Adrenal gland (tissue), 12 donors: ENCODE data around the gene PTCD1. TPM values are rescaled to one million over a fixed set of nuclear protein-coding genes. Genes with fewer than 3 reads are reported as not detected.

Experiments used
- DNase-seq, 7 donors: peaks; one replicate each; pipeline ENCODE4 v3.0.0-alpha.2; 2019 to 2020
- H3K27ac ChIP-seq, 5 donors: fragments of 200-600 bp; sonication (generic) in 4 of 5; 1 replicate in 3 of 5; 2 replicates in 2 of 5; pipeline versions ENCODE4 v1.5.1 to v1.8.0; 2016 to 2020; ENCODE audit warnings: mild to moderate bottlenecking in 1 of 5
- H3K27me3 ChIP-seq: fragments of 200-600 bp; 2 replicates; pipeline ENCODE4 v1.8.0; 2021
- H3K36me3 ChIP-seq, 2 donors: fragments of 200-600 bp; replicated peaks in 1 of 2; 1 replicate in 1 of 2; 2 replicates in 1 of 2; pipeline versions ENCODE4 v1.5.1 to v1.8.0; 2018 to 2022
- H3K4me1 ChIP-seq, 2 donors: fragments of 200-600 bp; replicated peaks in 1 of 2; 1 replicate in 1 of 2; 2 replicates in 1 of 2; pipeline versions ENCODE4 v1.5.1 to v1.8.0; 2018 to 2021
- H3K4me3 ChIP-seq, 4 donors: fragments of 200-600 bp; sonication (generic) in 3 of 4; one replicate each; pipeline ENCODE4 v1.5.1; 2016 to 2018
- H3K9me3 ChIP-seq, 3 donors: fragments of 200-600 bp; sonication (generic) in 1 of 3; replicated peaks in 1 of 3; 1 replicate in 2 of 3; 2 replicates in 1 of 3; pipeline versions ENCODE4 v1.5.1 to v1.8.0; 2016 to 2021
- POLR2A ChIP-seq, 2 donors: fragments of 450-650 bp; IDR thresholded peaks; one replicate each; pipeline ENCODE4 v1.6.1; 2017; ENCODE audit warnings: antibody characterized with exemption in 2 of 2, mild to moderate bottlenecking in 2 of 2, moderate library complexity in 1 of 2
- WGBS, 4 donors: extraction: QIAGEN DNeasy Blood & Tissue Kit in 2 of 4; methylation state at CpG; one replicate each; pipeline versions ENCODE4 v1.1.5 to v1.1.7; 2013 to 2017; 5-methylcytosine and 5-hydroxymethylcytosine counted together
- intact Hi-C, 2 donors: fragments of 100-400 bp; cut with DNase I; formaldehyde crosslinking; loops; one replicate each; pipeline versions ENCODE4 v1.14.1 to v1.15.0; 2022 to 2023
- polyA plus RNA-seq, 3 donors: library from polyadenylated mRNA; stranded (reverse); fragments of 200-250 nt in 2 of 3; fragments of 350-450 nt in 1 of 3; fragmentation: Illumina TruSeq in 1 of 3; extraction: RNeasy Lipid Tissue Mini Kit (QIAGEN cat#74804) in 1 of 3; gene quantifications; one replicate each; pipeline ENCODE4 v1.2.3, GENCODE V29; 2013 to 2014
- total RNA-seq, 9 donors: library from RNA; depleted of rRNA in 4 of 9; stranded (reverse); fragments of >200 nt in 4 of 9; fragments of 120-200 nt in 1 of 9; fragmentation: NEBNext Ultra II Directional in 1 of 9; extraction: Animal tissue kit (Norgen Biotek cat#: 25700) in 1 of 9; gene quantifications; one replicate each; pipeline versions ENCODE4 v1.1.0 to v1.2.4, GENCODE V29; 2013 to 2023
- TF ChIP-seq, protein P1 (sequence below), 6 experiments: fragments of 450-650 bp in 4 of 6; fragments of 200-600 bp in 2 of 6; sonication (generic) in 1 of 6; IDR thresholded peaks; 1 replicate in 5 of 6; 2 replicates in 1 of 6; pipeline versions ENCODE4 v1.5.1 to v1.8.0; 2016 to 2021; ENCODE audit warnings: antibody characterized with exemption in 6 of 6, mild to moderate bottlenecking in 2 of 6, moderate library complexity in 1 of 6
- donor health status: healthy with polysubstance abuse.
- donor health status: Bipolar disorder and iron deficiency.
- donor health status: DM: yes; HTN: yes; CAD: no.
- donor health status: DM: no; HTN: no; CAD: no.
- donor health status: DM: no; HTN: no; CAD: no.
- donor health status: DM: yes; HTN: yes; CAD: no.

Gene PTCD1
- total and polyA plus RNA-seq, 12 donors: 2.5 to 9.2 (median 6.0) TPM

DNA sequence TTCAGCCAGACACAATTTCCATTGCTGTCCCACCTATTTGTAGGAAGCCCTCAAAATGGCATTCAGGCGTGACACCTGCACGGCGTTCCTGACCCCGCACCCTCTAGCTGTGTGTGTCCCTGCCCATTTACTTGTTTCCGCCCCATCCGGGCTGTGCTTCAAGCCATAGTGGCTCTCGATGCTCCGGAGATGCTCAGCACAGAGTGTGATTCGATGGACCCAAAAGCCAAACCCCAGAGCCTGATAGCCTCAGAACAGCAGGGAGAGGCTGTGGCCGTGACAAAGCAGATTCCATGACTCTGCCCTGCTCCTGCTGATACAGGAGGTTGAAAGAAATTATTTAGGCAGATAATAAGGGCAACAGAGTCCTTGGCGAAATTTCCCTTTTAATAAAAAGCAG lies 16.4 kb downstream of the PTCD1 start:
- TF ChIP-seq POLR2A (IDR thresholded peaks at IDR 0.05): no peak
- TF ChIP-seq, protein P1, sequence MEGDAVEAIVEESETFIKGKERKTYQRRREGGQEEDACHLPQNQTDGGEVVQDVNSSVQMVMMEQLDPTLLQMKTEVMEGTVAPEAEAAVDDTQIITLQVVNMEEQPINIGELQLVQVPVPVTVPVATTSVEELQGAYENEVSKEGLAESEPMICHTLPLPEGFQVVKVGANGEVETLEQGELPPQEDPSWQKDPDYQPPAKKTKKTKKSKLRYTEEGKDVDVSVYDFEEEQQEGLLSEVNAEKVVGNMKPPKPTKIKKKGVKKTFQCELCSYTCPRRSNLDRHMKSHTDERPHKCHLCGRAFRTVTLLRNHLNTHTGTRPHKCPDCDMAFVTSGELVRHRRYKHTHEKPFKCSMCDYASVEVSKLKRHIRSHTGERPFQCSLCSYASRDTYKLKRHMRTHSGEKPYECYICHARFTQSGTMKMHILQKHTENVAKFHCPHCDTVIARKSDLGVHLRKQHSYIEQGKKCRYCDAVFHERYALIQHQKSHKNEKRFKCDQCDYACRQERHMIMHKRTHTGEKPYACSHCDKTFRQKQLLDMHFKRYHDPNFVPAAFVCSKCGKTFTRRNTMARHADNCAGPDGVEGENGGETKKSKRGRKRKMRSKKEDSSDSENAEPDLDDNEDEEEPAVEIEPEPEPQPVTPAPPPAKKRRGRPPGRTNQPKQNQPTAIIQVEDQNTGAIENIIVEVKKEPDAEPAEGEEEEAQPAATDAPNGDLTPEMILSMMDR (IDR thresholded peaks at IDR 0.05): no peak
- H3K27me3 ChIP-seq: no peaks in the 10 kb centered on the region
- H3K27ac ChIP-seq: no peak overlapping the region
- no peaks in the 10 kb centered on the region for H3K9me3 ChIP-seq
- WGBS, 4 donors: 86 to 92% (median 89%) methylated on average over 11 of the region's 11 CpGs
- H3K36me3 ChIP-seq: peaks cover 0 to 66% of the 10 kb centered on the region in 2 donors
- no peak for DNase-seq
- intact Hi-C loops: no loop called here
- no peak overlapping the region for H3K4me3 ChIP-seq
- no peaks in the 10 kb centered on the region for H3K4me1 ChIP-seq

DNA sequence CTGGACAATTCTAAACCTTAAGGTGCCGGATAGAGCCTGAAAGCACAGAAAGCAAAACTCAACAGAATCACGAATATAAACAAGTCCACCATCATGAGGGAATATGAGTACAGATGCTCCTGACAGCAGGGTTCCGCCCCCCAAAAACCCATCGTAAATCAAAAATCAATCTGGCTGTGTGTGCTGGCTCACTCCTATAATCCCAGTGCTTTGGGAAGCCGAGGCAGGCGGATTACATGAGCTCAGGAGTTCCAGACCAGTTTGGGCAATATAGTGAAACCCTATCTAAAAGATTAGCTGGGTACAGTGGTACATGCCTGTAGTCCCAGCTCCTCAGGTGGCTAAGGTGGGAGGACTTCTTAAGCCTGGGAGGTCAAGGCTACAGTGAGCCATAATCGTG lies 17.6 kb downstream of the PTCD1 start:
- H3K36me3 ChIP-seq: peaks cover 0 to 78% of the 10 kb centered on the region in 2 donors
- H3K27me3 ChIP-seq: no peaks in the 10 kb centered on the region
- H3K4me1 ChIP-seq: no peaks in the 10 kb centered on the region
- no peak for DNase-seq
- no peak overlapping the region for H3K4me3 ChIP-seq
- WGBS, 4 donors: 78 to 84% (median 81%) methylated on average over 7 of the region's 7 CpGs
- no peak overlapping the region for H3K27ac ChIP-seq
- TF ChIP-seq POLR2A (IDR thresholded peaks at IDR 0.05): no peak
- TF ChIP-seq, protein P1 (IDR thresholded peaks at IDR 0.05): no peak
- intact Hi-C loops: no loop called here
- no peaks in the 10 kb centered on the region for H3K9me3 ChIP-seq

DNA sequence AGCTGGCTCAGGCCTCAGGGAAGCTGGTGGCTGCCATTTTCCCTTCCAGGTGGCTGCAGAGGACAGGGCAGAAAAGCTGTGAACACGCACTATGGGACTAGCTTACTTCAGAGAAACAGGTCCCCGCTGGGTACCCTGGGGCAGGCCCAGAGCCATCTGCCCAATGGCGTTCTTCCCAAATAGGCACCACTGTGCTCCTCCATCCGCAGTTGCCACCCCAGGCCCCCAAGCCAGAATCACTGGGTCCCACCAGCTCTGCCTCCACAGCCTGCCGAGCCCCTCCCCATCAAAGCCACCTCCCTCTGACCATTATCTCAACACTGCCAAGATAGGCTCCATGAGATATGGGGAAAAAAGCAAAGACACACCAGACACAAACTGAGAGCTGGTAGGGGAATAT lies 18.4 kb downstream of the PTCD1 start:
- H3K27ac ChIP-seq: no peak overlapping the region
- H3K4me1 ChIP-seq: no peaks in the 10 kb centered on the region
- H3K36me3 ChIP-seq: peaks cover 0 to 82% of the 10 kb centered on the region in 2 donors
- intact Hi-C loops: no loop called here
- H3K9me3 ChIP-seq: no peaks in the 10 kb centered on the region
- no peaks in the 10 kb centered on the region for H3K27me3 ChIP-seq
- H3K4me3 ChIP-seq: no peak overlapping the region
- no peak for TF ChIP-seq POLR2A (IDR thresholded peaks at IDR 0.05)
- TF ChIP-seq, protein P1 (IDR thresholded peaks at IDR 0.05): no peak
- no peak for DNase-seq
- WGBS, 4 donors: 91 to 95% (median 94%) methylated on average over 4 to 5 of the region's 5 CpGs

- 91 to 94% (median 92%) methylated on average over 16 to 29 of the region's 29 CpGs for WGBS, 4 donors
- no peak for DNase-seq
- Histone ChIP-seq H3K9me3 (no peaks in the 10 kb centered on the region), H3K4me3 (no peak overlapping the region), H3K4me1 (no peaks in the 10 kb centered on the region), H3K27me3 (no peaks in the 10 kb centered on the region), H3K27ac (no peak overlapping the region), H3K36me3 (peaks cover 0 to 82% of the 10 kb centered on the region in 2 donors)
- intact Hi-C loops: loop anchor here in 1 of 2 donors (5.0 kb wide), 1 partner anchor 57 kb away; no protein-coding TSS in a partner anchor
- no peak for TF ChIP-seq POLR2A (IDR thresholded peaks at IDR 0.05)
- TF ChIP-seq, protein P1 (IDR thresholded peaks at IDR 0.05): no peak
Measured at GRCh38 chr7:99419323-99420021, 19.1 kb downstream of the PTCD1 start.
